NCI-H526 treated with DMSO at 0.1 percent for 48 hours (cell line): Measurements from ENCODE around the gene EIF6.
A peak's percentile ranks its signal among the peaks of the same experiment; 100 is the strongest.
"Not testable (repeated sequence)": the region's sequence is repeated elsewhere in the genome, so short reads cannot be mapped to it uniquely, and the experiment has no call there.

Experiments used
- DNase-seq: peaks from one replicate; lab custom pipeline; 2025; lab: John Stamatoyannopoulos, UW

The EIF6 gene

DNA sequence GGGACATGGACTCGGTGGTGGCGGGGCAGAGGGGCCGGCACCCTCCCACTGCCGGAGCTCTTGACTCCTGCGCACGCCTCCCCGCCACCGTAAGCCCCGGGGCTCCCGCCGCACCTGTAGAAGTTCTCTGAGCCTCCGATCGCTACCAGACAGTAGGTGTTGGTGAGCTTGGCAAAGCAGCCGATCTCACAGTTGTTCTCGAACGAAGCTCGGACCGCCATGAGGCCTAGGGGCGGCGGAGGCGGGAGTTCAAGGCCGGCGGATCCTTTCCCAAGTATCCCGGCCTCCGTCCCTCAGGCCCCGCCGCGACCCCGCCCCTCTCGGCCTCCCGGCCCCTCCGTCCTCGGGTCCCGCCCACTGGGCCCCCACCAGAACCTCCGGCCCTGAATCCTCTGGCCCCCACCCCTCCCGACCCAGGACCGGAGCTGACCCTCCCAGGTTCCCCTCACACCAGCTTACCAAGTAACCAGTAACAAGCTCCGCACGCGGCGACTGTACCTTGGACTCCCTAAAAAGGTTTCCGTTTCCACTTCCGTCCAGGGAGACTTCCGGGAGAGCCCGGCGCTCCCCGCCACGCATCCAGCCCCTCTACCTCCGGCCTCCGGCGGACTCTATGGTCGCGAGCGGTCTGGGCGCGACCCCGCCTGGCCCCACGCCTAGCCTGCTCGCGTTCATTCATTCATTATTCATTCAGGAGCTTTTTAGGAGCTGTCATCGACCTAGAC, at the start of gene EIF6:
EIF6 (minus strand) TSS at position 506 of the 725 bp plus-strand sequence; CDS start at position 221, 285 bp downstream.
- DNase-seq: peak; percentile 88

DNA sequence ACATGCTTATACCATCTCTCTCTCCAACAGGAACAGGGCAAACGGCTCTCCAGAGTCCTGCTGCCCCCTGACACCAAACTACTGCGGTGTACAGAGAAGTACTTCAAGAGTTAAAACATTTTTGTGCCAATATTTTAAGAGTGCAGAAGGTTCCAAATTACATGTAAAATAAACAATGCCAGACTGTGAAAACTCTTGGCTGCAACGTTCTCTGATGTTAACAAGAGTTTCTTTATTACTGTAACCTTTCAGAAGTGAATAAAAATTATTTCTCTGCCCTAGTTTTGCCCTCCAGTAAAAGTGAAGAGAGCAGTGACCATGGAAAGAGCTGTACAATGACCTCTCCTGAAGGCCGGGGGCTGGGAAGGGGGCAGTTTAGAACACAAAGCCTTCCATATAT, 49.0 kb upstream of the EIF6 start:
- no peak for DNase-seq

DNA sequence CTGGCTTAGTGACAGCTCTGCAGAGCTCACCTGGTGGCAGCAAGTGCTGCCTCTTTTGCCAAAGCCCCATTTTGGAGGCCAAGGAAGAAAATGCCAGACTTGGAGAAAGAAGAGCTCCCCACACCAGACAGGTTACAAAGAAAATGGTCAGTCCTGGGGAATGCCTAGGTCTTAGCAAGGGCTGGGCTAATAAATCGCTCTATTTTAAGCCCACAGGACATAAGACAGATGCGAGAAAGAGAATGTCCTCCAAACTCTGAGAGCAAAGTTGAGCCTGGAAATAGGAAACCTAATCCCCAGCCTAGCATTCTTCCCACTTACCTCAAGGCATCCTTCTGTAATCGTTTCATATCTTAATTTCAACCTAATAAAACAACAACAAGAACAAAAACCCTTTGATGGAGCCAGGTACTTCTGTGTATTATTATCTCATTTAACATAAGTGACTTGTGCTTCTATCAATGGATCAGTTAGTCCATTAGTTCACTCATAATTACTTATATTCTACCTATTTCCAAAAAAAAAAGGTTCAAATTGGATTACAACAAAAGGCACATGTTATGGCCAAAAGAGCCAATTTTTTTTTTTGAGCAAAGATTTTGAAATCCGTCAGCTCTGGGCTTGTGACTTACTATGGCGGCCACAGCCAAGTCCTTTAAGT, 48.1 kb upstream of the EIF6 start:
- DNase-seq: no peak

DNA sequence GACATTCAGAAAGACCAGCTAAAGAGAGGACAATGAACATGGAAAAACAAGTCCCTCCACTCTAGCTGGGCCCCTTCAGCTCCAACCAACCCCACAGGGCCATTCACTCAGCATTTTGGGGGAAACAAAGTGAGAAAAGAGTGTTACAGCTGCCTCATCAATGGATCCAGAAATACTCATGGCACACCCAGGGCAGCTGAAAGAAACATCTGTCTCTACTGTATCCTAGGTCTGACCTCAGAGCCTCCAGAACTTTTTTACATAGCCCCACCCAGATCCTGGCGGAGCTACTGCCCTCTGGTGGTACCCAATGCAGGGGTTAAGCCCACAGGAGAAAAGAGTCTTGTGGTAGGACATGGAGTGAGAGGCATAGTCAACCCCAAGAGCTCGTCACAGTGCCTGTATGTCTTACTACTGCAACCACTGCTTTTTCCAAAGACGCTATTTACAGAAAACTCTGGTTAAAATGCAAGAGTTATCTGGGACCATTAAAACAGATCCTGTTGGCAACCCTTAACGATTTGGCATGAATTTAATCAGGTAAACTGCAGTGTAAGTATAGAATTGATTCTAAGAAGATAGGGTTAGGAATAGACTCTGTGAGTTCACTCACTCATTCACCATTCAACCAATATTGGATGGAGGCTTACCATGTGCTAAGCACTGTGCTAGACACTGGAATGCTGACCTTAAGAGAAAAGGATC, 45.0 kb upstream of the EIF6 start:
- DNase-seq: no peak

DNA sequence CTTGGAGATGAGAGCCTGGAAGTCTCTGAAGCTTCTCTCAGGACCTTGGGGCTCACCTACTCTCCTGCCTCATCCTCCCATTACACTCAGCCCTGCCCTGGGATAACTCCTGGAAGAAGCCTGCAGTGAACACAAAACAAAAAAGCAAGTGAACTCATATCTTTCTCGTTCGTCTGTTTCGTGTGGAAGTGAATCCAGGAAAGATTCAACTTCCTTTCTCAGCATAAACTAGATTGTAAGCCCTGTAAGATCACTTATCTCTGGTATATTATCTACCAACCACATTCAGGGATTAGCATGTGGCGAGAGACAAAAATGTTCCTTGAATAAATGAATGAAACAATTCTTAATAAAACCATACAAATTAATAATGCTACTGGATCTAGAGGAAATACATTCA, 44.1 kb upstream of the EIF6 start:
- DNase-seq: no peak

DNA sequence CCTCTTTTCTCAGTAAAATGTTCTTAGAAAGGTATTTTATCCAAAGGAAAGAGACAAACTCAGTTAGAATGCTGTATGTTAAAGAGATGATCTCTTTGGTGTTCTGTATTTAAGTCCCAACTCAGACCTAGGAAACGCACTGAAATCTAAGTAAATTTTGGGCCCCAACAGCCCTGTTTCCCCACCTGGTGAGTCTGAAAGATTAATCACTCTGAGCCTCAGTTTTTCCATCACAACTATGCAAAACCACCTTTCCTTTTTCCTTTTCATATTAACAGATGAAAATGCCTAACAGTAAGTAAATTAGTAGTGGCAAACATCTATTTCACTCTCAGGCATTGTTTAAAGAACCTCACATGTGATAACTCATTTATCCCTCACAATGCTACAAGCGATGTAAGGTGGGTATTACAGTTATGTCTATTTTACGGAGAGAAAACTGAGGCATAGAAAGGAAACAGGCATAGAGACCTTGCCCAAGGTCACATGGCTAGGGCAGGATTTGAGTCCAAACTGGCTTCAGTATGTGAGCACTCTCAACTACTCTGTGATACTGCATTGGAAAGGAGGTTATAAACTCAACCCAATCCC, 43.6 kb upstream of the EIF6 start:
- no peak for DNase-seq

DNA sequence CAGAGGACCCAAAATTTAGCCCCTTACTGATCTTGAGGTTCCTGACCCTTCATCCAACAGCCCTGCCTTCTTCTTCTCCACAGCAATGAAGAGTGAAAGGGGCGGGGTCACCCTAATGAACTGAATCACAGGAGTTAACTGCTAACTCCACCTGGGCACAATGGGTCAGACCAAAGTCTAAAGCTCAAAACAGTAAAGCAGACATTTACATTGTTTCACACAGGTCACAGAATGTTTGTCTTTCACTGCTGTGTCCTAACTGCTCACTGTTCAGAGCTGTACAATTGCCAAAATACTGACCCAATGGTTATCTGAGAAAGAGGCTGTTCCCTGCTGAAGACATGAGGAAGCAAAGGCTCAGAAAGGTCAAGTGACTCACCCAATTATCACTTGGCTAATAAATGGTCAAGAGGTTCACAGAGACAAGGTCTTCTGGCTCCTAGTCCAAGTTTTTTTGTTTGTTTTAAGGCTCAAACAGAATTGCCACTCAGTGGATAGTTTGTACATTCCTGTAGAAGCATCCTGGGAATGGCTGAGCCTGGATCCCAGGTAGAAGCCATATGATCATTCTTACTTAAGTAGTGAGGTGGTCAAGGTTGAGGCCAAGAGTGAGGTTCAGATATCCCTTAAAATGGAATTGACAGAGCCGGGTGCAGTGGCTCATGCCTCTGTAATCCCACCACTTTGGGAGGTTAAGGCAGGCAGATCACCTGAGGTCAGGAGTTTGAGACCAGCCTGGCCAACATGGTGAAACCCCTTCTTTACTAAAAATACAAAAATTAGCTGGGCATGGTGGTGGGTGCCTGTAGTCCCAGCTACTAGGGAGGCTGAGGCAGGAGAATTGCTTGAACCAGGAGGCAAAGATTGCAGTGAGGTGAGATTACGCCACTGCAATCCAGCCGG, 42.8 kb upstream of the EIF6 start:
- no peak for DNase-seq

DNA sequence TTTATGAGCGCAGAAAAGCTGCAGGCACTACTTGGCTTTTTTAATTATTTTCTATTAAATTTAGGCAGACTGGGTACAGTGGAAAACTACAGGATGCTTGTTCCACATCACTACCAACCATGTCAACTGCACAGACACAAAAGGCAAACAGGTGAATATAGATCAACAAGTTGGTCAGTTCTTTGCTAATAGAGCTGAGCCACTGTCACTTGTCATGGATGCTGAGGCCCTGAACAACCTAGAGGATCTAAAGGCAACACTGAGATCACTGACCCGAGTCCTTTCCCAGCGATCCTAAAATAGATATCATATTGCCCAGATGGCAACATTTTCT, 42.1 kb upstream of the EIF6 start:
- no peak for DNase-seq

DNA sequence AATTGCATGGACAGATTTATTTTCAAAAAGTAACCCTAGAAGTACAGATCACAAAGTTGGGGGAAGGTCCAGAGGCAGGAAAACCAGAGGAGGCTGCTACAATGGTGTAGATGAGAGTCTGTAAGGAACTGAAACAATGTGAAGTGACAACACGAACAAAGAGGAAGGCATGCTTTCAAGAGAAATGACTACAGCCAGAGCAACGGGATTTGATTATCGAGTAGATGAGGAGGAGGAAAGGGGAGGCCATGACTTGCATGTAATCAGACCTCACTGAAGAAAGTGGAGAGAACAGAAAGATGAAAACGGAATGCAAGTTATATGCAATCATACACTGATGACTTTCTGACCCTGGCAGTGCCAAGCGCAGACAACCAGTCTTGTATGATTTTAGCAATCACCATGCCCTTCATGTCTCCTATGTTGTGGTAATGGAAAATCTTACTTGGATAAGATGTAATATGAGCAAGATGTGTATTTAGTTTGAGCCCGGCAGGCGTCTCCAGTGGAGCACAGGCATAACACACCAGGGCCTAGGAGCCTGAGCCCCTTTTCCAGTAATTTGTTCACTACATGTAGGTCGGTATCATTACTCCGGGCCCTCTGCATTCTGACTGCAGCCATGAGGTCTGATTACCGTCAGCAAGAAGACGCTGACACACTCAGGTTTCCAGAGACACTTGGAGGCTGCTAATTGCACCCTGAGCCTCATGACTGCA, 41.6 kb upstream of the EIF6 start:
- no peak for DNase-seq

DNA sequence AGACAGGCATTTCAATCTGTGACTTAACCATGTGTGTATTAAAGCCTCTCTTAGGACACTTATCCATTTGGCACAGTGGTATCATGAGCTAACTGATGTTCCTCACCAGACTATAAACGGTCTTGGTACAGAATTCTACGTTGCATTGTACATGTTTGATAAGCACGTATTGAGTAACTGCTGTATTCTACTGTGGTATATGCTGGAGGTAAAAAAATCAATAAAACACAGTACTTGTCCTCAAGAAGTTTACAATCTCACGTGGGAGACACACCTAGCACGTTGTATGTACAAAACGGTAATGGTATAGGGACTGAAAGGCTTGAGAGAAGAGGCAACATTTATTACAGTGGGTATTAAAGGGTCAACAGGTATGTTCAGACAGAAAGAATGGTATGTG, 40.8 kb upstream of the EIF6 start:
- no peak for DNase-seq

DNA sequence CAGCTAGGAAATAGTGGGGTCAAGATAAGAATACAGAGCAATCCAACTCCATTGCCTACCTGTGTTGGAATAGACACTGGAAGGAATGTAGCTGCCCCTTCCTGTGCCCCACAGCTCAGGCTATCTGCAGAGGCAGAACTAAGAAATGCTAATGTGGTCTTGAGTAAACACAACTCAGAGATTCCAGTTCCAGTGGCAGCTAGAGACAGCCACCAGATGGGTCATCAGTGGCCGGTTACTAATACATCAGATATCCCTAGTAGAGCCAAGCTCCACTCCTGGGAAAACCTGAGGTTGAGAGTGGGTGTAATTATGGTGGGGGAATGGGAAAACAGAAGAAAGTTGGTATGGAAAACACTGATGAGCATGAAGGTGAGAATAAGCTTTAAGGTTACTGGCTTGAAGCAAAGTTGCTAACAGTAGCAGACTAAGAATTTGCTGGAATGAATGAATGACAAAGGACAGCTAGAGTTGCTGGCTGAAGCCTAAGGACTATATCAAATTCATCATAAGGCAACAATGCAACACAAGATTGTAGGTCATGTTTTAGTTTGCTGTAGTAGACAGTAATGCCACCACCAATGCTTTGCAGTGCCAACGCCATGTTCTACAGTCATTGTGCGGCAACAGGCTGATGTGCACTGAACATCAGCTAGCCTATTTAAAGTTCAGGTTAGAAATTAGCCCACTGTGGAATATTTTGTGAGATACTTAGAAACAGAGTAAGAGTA, 36.0 kb upstream of the EIF6 start:
- DNase-seq: no peak

DNA sequence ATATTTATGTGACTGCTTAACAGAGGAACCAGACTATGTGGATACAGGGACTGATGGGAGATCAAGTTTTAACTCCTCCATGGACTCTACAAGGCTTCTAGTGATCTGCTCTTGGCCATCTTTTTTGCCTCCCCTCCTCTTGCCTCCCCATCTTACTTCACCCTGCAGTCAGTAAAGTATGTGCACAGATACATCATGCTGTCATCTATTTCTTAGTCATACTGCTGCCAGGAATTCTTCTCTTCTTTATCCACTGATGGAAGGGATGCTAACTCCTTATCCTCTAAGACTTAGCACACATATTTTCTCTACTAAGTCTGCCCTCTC, 35.3 kb upstream of the EIF6 start:
- no peak for DNase-seq

DNA sequence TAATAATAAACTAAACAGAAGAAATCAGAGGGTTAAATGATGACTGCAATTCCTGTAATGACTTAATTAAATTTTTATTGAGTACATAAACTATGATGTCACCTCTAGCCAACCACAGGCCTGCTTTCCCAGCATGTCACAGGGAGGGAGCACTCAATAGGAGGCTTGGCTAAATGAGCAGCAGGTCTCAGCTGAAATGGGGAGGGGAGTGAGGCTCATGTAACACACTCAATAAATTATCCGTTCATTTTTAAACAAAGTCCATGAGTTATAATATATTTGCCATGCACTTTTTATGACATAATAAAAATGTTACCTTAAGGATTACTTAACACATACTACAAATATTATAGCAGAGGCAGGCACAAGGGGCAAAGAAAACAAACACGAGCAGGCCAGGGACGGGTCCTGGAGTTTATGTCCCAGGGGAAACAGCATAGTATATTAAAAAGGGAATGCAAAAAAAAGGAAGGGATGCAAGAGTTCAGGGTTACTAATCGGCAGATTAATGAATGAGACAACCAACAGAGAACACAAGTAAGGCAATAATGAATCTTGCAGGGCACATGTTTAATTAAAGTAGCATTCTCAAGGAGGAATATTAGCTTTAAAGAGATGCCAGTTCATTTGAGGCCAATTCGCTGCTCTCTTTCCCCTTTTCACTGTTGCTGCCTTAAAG, 34.8 kb upstream of the EIF6 start:
- DNase-seq: no peak

DNA sequence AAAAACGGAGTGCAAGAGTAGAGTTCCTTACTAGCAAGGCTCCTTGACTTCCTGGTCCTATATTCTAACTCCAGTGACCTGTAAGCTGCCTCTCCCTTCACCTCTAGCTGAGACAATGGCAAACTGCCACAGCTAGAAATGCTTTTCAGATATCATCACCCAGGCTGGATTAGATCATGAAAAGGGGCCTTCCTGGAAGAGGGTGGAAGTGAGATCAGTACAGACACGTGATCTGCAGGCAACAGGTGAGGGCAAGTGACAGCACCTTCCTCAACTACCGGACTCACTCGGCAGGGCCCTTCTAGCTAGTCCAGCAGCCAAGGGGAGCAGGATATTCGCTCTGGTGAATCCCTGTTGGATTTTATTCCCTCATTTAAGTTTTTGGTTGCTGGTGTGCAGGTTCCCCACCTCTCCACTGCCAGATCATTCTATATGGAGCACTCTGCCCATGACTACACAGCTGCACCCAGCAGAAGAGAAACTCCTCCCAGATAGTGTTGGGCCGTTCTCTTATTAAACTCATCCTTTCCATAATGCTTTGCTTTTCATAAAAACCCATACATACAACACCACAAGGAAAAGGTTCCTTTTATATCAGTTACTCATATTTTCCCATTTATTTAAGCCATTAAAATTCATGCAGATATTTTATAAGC, 34.1 kb upstream of the EIF6 start:
- DNase-seq: no peak

DNA sequence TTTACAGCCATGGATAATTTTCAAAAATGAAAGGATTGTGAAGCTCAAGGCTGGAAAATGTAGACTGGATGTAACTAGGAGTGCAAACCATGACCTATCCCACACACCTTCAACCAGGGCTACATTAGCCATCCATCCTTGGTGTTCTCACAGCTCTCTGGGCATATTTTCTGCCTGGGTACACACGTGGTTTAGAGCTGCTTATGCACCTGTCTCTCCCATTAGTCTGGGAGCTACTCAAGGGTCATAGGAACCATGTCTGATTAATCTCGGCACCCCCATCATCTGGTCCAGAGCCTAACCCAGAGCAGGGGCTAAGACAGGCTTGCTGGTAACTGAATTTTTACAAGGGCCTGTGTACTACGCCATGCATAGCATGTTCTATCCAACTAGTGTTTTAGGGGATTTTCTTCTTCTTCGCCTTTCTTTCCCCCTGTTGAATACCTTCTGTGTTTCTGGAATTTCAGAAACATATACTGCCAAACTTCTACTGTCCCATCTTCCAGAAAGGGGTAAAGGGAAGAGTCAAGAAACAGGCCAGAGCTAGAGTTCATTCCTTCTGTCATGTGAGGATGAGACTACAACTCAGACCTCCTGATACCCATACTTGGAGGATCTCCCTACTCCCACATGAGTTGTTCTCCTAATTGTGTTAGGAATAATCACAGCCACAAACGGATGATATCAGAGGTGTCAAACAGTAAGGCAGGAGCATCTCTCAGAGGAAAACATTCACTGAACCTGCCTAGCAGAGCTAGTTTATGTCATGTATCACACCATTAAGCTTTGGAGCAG, 33.0 kb upstream of the EIF6 start:
- no peak for DNase-seq

DNA sequence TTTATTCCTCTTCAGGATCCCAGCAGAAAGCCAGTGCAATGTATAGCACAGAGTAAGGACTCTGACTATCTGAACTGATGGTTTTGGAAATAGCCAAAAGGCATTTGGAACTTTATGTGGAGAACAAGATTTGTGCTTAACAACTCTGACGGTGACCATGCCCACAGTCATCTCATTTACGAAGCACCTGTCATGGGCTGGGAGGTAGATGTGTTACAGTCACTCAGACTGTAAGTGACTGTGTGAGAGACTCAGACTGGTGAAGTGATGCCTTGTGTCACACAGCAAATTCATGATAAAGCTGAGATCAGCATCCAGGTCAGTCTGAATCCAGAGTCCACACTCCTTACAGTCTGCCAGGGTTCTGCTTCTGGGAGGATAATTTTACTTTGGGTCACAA, 31.5 kb upstream of the EIF6 start:
- DNase-seq: no peak

DNA sequence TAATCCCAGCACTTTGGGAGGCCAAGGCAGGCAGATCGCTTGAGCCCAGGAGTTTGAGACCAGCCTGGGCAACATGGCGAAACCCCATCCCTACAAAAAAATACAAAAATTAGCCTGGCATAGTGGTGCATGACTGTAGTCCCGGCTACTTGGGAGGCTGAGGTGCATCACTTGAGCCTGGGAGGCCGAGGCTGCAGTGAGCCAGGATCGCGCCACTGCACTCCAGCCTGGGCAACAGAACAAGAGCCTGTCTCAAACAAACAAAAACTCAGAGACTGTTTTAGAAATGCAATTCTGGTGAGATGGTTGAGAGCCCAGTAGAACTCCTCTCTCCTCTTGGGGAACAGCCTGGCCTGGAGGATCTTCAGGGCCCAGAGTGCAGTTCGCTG, 31.1 kb upstream of the EIF6 start:
- DNase-seq: not testable (repeated sequence)

DNA sequence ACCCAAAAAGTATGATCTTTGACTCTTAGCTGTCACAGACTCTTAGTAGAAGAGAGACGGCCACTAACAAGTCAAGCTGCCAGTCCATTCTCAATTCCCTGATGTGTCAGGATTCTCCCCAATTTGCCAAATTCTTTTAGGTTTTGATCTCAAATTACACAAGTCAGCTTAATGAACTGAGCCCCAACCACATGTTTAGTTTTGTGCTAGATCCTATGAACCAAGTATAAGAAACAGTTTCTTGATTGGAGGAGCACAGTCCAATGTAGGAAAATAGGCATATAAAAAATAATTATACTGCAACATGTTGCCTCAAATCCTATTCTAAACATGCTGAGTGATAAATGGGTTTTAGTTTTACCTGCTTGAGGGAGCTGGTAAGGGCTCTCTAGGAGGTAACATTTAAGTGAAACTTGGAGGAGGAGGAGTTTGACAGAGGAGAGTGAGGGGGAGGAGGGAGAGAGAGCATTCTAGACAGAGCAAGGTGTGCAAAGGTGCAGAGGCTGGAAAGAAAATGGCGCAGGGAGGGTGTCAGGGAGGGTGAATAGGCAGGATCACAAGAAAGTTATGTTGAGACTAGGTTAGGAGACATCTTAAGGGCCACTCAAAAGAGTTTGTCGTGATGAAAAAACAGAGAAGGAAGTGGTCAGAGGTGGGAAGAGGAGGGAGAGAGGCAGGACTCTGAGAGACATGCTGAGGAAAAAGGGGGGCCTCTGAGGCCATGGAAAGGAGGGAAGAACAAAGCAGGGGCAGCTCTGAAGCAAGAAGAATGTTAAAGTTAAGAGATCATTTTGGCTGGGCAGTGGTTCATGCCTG, 30.5 kb upstream of the EIF6 start:
- no peak for DNase-seq
